Measurements from ENCODE around the gene CDC37L1.
"Not testable (repeated sequence)": the region's sequence is repeated elsewhere in the genome, so short reads cannot be mapped to it uniquely, and the experiment has no call there.

Gene CDC37L1

GRCh38 chr9:4716163-4716562 is 36.8 kb downstream of the CDC37L1 start:
- no peak for DNase-seq

- no peak for DNase-seq
These were observed 38.4 kb downstream of the CDC37L1 start for GRCh38 chr9:4717815-4718214.

GRCh38 chr9:4718911-4719310 is 39.5 kb downstream of the CDC37L1 start:
- no peak for DNase-seq

GRCh38 chr9:4721736-4722135 is 42.4 kb downstream of the CDC37L1 start:
- no peak for DNase-seq

GRCh38 chr9:4725706-4726442 is 46.5 kb downstream of the CDC37L1 start:
- DNase-seq, result no peak

GRCh38 chr9:4727593-4727992 is 48.2 kb downstream of the CDC37L1 start:
- DNase-seq, result no peak

GRCh38 chr9:4732890-4733289 is 53.5 kb downstream of the CDC37L1 start:
- no peak for DNase-seq

GRCh38 chr9:4734150-4734549 is 54.8 kb downstream of the CDC37L1 start:
- DNase-seq, result no peak

GRCh38 chr9:4738866-4739586 is 59.7 kb downstream of the CDC37L1 start:
- DNase-seq, result no peak

- DNase-seq, result no peak
These were observed 60.4 kb downstream of the CDC37L1 start for GRCh38 chr9:4739587-4740387.

- DNase-seq, result no peak
These were observed 60.9 kb downstream of the CDC37L1 start for GRCh38 chr9:4740388-4740637.

- DNase-seq, result peak; percentile 82
These were observed 61.4 kb downstream of the CDC37L1 start, which contains the start of gene AK3 for GRCh38 chr9:4740638-4741364. TSS of gene AK3 (minus strand) at chr9:4741202. CDS start at chr9:4741087, 115 bp downstream.

GRCh38 chr9:4741365-4742089 is 62.2 kb downstream of the CDC37L1 start:
- DNase-seq, result no peak

GRCh38 chr9:4742246-4742645 is 62.9 kb downstream of the CDC37L1 start:
- DNase-seq, result no peak

- DNase-seq, result no peak
These were observed 63.9 kb downstream of the CDC37L1 start for GRCh38 chr9:4743131-4743875.

GRCh38 chr9:4746278-4747030 is 67.1 kb downstream of the CDC37L1 start:
- DNase-seq, result no peak

GRCh38 chr9:4748612-4749011 is 69.2 kb downstream of the CDC37L1 start:
- no peak for DNase-seq

GRCh38 chr9:4750023-4750673 is 70.8 kb downstream of the CDC37L1 start:
- DNase-seq, result peak; percentile 55

GRCh38 chr9:4754530-4754929 is 75.2 kb downstream of the CDC37L1 start:
- not testable (repeated sequence) for DNase-seq

GRCh38 chr9:4755026-4755609 is 75.7 kb downstream of the CDC37L1 start:
- no peak for DNase-seq

Data from RPMI8226 (cell line).